HG03442 (cell line): Measurements from ENCODE around the gene SOCS1.
"Not testable (repeated sequence)": the region's sequence is repeated elsewhere in the genome, so short reads cannot be mapped to it uniquely, and the experiment has no call there.

Source experiments
- ATAC-seq: cut with Tn5 transposase; IDR thresholded peaks from one replicate; pipeline ENCODE4 v1.9.1; 2021; ENCODE audit warnings: mild to moderate bottlenecking, moderate library complexity; ENCODE audit not compliant: unreplicated experiment

SOCS1 gene

GRCh38 chr16:11255737-11256660, at the start of gene SOCS1:
Gene SOCS1 (minus strand): TSS chr16:11256204. CDS start chr16:11255478, 726 bp downstream.
- ATAC-seq = peak; percentile 44

GRCh38 chr16:11303405-11304138, 47.6 kb upstream of the SOCS1 start:
- no peak for ATAC-seq

DNA sequence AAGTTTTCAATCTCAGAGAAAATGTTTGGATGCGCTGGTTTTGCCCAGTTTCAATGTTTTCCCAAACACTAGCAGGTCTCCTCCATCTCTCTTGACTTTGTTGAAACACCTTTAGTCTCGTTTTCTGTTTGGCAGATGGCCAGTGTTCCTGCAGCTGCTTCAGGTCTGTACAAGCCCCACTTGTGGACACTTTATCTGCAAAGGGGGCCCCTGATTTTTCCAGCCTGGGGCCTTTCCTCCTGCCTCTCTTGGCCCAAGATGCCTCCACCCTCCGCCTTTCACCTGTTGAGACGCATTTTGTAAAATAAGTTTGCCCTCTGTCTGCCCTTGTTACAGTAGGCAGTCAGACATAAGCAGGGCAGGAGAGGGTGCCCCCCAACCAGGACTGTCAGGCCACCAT, 47.0 kb upstream of the SOCS1 start:
- ATAC-seq = no peak

DNA sequence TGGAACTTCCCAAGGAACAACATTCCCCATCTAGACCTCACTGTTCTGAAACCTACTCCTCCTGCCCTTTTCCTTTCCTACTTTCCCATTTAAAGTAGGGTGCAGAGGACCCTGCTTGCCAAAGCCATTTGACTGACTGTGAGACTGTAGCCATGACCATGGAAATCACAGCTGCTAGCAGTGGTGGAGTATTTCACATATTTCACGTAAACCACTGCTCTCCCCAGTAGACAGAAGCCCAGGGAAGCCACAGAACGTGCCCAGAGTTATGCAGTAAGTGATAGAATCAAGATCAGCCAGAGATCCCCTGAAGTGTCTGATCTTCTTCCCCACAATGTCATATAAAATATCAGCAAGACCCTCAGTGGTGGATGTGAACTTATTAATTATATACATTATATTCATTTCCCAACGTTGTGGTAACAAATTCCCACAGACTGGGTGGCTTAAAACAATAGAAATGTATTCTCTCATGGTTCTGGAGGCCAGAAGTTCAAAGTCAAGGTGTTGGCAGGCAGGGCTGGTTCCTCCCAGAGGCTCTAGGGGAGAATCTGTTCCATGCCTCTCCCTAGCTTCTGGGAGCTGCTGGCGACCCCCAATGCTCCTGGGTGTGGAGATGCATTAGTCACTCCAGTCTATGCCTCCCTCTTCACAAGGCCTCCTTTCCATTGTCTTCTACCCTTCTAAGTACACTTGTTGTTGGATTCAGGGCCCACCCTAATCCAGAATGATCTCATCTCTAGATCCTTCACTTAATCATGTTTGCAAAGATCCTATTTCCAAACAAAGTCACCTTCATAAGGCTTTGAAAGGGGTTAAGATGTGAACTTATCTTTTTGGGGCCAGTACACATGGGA, 45.9 kb upstream of the SOCS1 start:
- no peak for ATAC-seq

GRCh38 chr16:11300560-11300892, 44.5 kb upstream of the SOCS1 start:
- no peak for ATAC-seq

DNA sequence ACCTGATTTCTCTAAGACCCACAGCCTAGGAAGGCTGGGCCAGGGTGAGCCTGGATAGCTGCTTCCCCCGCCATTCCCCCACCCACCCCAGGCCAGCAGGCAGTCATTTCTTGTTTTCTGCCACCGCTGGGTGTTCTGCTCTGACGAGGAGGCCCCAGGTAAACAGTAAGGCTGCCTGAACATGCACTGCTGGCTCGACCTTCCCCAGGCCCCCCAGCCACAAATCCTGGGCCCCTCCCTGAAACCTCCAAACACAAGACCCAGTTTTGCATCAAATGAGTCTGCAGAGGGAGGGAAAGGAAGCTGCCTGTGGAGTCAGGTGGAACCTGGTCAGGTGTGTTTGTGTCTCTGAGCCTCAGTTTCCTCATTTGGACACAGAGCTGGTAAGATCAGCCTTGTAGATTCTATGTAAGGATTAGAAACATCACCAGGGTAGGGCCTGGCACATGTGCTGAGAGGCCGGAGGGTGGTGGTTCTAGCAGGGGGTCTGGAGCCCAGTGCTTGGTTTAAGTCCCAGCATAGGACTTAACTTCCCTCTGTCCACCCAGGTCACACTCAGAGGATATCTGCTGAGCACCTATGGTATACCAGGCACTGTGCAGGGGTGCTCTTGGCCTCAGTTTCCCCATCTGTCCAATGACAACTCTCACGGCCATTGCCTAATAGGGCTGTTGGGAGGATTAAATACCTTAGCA, 44.0 kb upstream of the SOCS1 start:
- no peak for ATAC-seq

- ATAC-seq = not testable (repeated sequence)
These were observed 43.0 kb upstream of the SOCS1 start for GRCh38 chr16:11298950-11299547.

- no peak for ATAC-seq
These were observed 42.3 kb upstream of the SOCS1 start for GRCh38 chr16:11298143-11298900.

- ATAC-seq = peak; percentile 57
These were observed 41.6 kb upstream of the SOCS1 start for GRCh38 chr16:11297492-11298142.

GRCh38 chr16:11296706-11297491, 40.9 kb upstream of the SOCS1 start:
- ATAC-seq = no peak

- no peak for ATAC-seq
These were observed 40.3 kb upstream of the SOCS1 start for GRCh38 chr16:11296351-11296705.

GRCh38 chr16:11295672-11296071, 39.7 kb upstream of the SOCS1 start:
- no peak for ATAC-seq

GRCh38 chr16:11292076-11292748, 36.2 kb upstream of the SOCS1 start:
- ATAC-seq = no peak

GRCh38 chr16:11291091-11291703, 35.2 kb upstream of the SOCS1 start:
- no peak for ATAC-seq

DNA sequence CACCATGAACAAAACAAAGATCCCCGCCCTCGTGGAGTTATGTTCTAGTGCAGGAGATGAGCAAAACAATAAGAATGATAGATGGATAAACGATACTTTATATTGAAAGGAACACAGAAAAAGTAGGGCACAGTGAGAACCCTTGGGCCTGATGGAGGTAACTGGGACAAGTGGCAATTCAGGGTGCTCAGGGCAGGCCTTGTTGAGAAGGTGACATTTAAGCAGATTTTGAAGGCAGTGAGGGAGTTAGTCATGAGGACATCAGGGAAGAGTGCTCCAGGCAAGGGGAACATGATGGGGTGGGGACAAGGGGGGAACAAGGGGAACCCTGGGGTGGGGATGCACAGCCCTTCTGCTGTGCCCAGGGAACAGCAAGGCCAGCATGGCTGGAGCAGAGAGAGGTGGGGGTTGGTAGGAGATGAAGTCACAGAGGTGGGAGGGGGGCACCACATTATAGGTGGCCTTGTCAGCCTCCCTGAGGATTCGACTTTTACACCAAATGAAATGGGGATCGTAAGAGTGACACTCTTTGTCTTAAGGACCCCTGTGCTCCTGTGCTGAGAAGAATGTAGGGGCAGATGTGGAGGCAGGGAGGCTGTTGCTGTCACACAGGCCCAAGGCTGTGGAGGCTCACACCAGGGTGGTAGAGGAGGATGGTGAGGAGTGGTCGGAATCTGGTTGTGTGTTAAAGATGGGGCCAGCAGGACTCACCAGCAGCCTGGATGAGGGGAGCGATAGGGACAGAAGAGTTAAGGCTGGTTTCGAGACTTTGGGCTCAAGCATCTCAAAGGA, 34.3 kb upstream of the SOCS1 start:
- ATAC-seq = no peak

DNA sequence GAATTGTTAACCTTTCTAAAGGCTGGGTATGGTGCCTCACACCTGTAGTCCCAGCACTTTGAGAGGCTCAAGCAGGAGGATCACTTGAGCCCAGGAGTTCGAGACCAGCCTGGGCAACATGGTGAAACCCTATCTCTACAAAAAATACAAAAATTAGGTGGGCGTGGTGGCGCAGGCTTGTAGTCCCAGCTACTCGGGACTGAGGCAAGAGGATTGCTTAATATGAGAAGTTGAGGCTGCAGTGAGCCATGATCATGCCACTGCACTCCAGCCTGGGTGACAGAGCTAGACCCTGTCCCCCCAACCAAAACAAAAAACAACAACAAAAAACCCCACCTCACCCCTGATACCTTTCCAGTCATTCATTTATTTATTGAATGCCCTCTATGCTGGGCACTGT, 33.7 kb upstream of the SOCS1 start:
- ATAC-seq = not testable (repeated sequence)
